OCI-LY1 (cell line): ENCODE results near the gene PTPRD.

ENCODE experiments used
- H2AFZ ChIP-seq: fragments of 200-600 bp; sonication (generic), shearing (Covaris generic); 2 replicates; pipeline ENCODE4 v1.6.0; 2014; ENCODE audit warnings: antibody characterized with exemption, mild to moderate bottlenecking, low read length
- H3F3A ChIP-seq: fragments of 200-600 bp; sonication (generic), shearing (Covaris generic); 2 replicates; pipeline ENCODE4 v1.6.0; 2014; ENCODE audit warnings: mild to moderate bottlenecking, antibody characterized with exemption, low read length, moderate library complexity; ENCODE audit not compliant: insufficient read depth
- H3K27ac ChIP-seq: fragments of 200-600 bp; sonication (generic); 2 replicates; pipeline ENCODE4 v1.5.1; 2014; ENCODE audit warnings: low read length, mixed run types, mild to moderate bottlenecking, low read depth; ENCODE audit not compliant: poor library complexity, severe bottlenecking
- H3K27me3 ChIP-seq: fragments of 200-600 bp; sonication (generic); 2 replicates; pipeline ENCODE4 v1.6.0; 2014; ENCODE audit warnings: antibody characterized with exemption, mild to moderate bottlenecking, low read length, moderate library complexity; ENCODE audit not compliant: insufficient read depth
- H3K36me3 ChIP-seq: fragments of 200-600 bp; sonication (generic); 2 replicates; pipeline ENCODE4 v1.6.1; 2014; ENCODE audit warnings: mild to moderate bottlenecking, antibody characterized with exemption, low read length, moderate library complexity, mixed read lengths; ENCODE audit not compliant: insufficient read depth
- H3K4me1 ChIP-seq: fragments of 200-600 bp; sonication (generic); 2 replicates; pipeline ENCODE4 v1.5.1; 2014; ENCODE audit warnings: mild to moderate bottlenecking, low read length, moderate library complexity; ENCODE audit not compliant: insufficient read depth, severe bottlenecking
- H3K4me2 ChIP-seq: fragments of 200-600 bp; sonication (generic), shearing (Covaris generic); 2 replicates; pipeline ENCODE4 v1.6.1; 2014; ENCODE audit warnings: low read length
- H3K4me3 ChIP-seq: fragments of 200-600 bp; sonication (generic); 2 replicates; pipeline ENCODE4 v1.5.1; 2014; ENCODE audit warnings: low read length, low read depth, mild to moderate bottlenecking, mixed read lengths; ENCODE audit not compliant: poor library complexity, severe bottlenecking
- H3K79me2 ChIP-seq: fragments of 200-600 bp; shearing (Covaris generic); 2 replicates; pipeline ENCODE4 v1.6.1; 2016; ENCODE audit warnings: mixed run types, low read length, mixed read lengths; ENCODE audit not compliant: insufficient read depth
- H3K9ac ChIP-seq: fragments of 200-600 bp; sonication (generic), shearing (Covaris generic); 2 replicates; pipeline ENCODE4 v1.6.1; 2014; ENCODE audit warnings: mild to moderate bottlenecking, low read length, mixed read lengths
- H3K9me2 ChIP-seq: fragments of 200-600 bp; sonication (generic), shearing (Covaris generic); 2 replicates; pipeline ENCODE4 v1.6.1; 2014; ENCODE audit warnings: low read depth, mild to moderate bottlenecking, low read length, mixed read lengths
- H3K9me3 ChIP-seq: fragments of 200-600 bp; shearing (Covaris generic); 2 replicates; pipeline ENCODE4 v1.6.1; 2014; ENCODE audit warnings: low read length, mixed read lengths
- H4K20me1 ChIP-seq: fragments of 200-600 bp; sonication (generic), shearing (Covaris generic); 2 replicates; pipeline ENCODE4 v1.6.0; 2016; ENCODE audit warnings: mild to moderate bottlenecking, low read length; ENCODE audit not compliant: insufficient read depth
- EZH2 ChIP-seq: fragments of 200-600 bp; sonication (generic), shearing (Covaris generic); IDR thresholded peaks from 2 replicates; pipeline ENCODE4 v1.8.0; 2017; ENCODE audit warnings: borderline replicate concordance, mixed run types, mild to moderate bottlenecking, antibody characterized with exemption, low read length, moderate library complexity, mixed read lengths
- TF ChIP-seq, protein P1 (sequence below): fragments of 200-600 bp; sonication (generic), shearing (Covaris generic); IDR thresholded peaks from 2 replicates; pipeline ENCODE4 v1.5.1; 2017; ENCODE audit warnings: mild to moderate bottlenecking, antibody characterized with exemption, low read length, moderate library complexity, mixed read lengths

Gene PTPRD

DNA sequence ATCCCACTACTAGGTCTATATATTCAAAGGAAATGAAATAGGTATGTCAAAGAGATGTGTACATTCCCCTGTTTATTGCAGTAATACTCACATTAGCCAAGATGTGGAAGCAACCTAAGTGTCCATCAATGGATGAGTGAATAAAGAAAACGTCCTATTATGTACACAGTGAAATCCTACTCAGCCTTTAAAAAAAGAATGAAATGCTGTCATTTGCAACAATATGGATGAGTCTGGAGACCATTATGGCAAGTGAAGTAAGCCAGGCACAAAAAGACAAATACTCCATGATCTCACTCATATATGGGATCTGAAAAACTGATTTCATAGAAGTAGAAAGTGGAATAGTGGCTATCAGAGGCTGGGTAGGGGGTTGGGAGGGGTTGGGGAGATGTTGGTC, 1904.1 kb downstream of the PTPRD start:
- H3K4me3 ChIP-seq, result no peak overlapping the region
- no peaks in the 10 kb centered on the region for H3K9me2 ChIP-seq
- H3K36me3 ChIP-seq, result no peaks in the 10 kb centered on the region
- H3F3A ChIP-seq, result no peaks in the 10 kb centered on the region
- no peaks in the 10 kb centered on the region for H3K9me3 ChIP-seq
- H3K4me2 ChIP-seq, result no peak overlapping the region
- TF ChIP-seq, protein P1, sequence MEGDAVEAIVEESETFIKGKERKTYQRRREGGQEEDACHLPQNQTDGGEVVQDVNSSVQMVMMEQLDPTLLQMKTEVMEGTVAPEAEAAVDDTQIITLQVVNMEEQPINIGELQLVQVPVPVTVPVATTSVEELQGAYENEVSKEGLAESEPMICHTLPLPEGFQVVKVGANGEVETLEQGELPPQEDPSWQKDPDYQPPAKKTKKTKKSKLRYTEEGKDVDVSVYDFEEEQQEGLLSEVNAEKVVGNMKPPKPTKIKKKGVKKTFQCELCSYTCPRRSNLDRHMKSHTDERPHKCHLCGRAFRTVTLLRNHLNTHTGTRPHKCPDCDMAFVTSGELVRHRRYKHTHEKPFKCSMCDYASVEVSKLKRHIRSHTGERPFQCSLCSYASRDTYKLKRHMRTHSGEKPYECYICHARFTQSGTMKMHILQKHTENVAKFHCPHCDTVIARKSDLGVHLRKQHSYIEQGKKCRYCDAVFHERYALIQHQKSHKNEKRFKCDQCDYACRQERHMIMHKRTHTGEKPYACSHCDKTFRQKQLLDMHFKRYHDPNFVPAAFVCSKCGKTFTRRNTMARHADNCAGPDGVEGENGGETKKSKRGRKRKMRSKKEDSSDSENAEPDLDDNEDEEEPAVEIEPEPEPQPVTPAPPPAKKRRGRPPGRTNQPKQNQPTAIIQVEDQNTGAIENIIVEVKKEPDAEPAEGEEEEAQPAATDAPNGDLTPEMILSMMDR, result no peak
- TF ChIP-seq EZH2, result no peak
- no peaks in the 10 kb centered on the region for H3K79me2 ChIP-seq
- H3K27ac ChIP-seq, result no peak overlapping the region
- H3K9ac ChIP-seq, result no peak overlapping the region
- H4K20me1 ChIP-seq, result no peaks in the 10 kb centered on the region
- no peak overlapping the region for H2AFZ ChIP-seq
- no peaks in the 10 kb centered on the region for H3K27me3 ChIP-seq
- H3K4me1 ChIP-seq, result no peaks in the 10 kb centered on the region

DNA sequence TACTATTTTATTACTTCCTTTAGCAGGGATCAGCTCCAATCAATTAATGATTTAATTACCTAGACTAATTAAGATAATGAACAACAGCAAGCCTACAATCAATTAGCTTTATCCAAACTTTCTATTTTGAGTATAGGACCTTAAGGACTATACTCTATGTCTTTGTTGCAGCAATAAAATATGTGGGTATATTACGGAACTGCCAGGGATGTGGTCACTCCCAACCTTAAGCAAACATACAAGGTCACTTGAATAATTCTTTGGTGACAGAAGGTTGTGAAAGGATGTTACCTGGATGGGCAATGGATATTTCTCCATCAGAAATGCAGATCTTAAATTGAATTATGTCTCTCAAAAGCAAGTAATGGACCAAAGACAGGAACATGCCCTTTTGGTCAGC, 1905.8 kb downstream of the PTPRD start:
- H4K20me1 ChIP-seq, result no peaks in the 10 kb centered on the region
- H3K27ac ChIP-seq, result no peak overlapping the region

GRCh38 chr9:8706531-8706930, 1906.3 kb downstream of the PTPRD start:
- H3K27me3 ChIP-seq, result no peaks in the 10 kb centered on the region
- H2AFZ ChIP-seq, result no peak overlapping the region
- TF ChIP-seq EZH2, result no peak
- TF ChIP-seq, protein P1, result no peak
- H3K36me3 ChIP-seq, result no peaks in the 10 kb centered on the region
- no peaks in the 10 kb centered on the region for H3K4me1 ChIP-seq
- H3K9me2 ChIP-seq, result no peaks in the 10 kb centered on the region
- H3F3A ChIP-seq, result no peaks in the 10 kb centered on the region
- H3K4me3 ChIP-seq, result no peak overlapping the region
- H4K20me1 ChIP-seq, result no peaks in the 10 kb centered on the region
- no peak overlapping the region for H3K9ac ChIP-seq
- H3K9me3 ChIP-seq, result no peaks in the 10 kb centered on the region
- H3K4me2 ChIP-seq, result no peak overlapping the region
- H3K79me2 ChIP-seq, result no peaks in the 10 kb centered on the region
- H3K27ac ChIP-seq, result no peak overlapping the region

More for the DNA sequence above, 1905.8 kb downstream of the PTPRD start:
- no peak for TF ChIP-seq EZH2
- TF ChIP-seq, protein P1, result no peak
- Histone ChIP-seq H3K9ac (no peak overlapping the region), H3K27me3 (no peaks in the 10 kb centered on the region), H3K79me2 (no peaks in the 10 kb centered on the region), H2AFZ (no peak overlapping the region), H3F3A (no peaks in the 10 kb centered on the region), H3K9me3 (no peaks in the 10 kb centered on the region), H3K4me2 (no peak overlapping the region), H3K36me3 (no peaks in the 10 kb centered on the region), H3K4me3 (no peak overlapping the region), H3K4me1 (no peaks in the 10 kb centered on the region), H3K9me2 (no peaks in the 10 kb centered on the region)
